ENCODE data around the gene MTUS2. TPM values are rescaled to one million over a fixed set of nuclear protein-coding genes. Genes with fewer than 3 reads are reported as not detected.

The MTUS2 gene
- total and polyA plus RNA-seq, 2 experiments from 2014 or later: 0.27 to 0.38 TPM

DNA sequence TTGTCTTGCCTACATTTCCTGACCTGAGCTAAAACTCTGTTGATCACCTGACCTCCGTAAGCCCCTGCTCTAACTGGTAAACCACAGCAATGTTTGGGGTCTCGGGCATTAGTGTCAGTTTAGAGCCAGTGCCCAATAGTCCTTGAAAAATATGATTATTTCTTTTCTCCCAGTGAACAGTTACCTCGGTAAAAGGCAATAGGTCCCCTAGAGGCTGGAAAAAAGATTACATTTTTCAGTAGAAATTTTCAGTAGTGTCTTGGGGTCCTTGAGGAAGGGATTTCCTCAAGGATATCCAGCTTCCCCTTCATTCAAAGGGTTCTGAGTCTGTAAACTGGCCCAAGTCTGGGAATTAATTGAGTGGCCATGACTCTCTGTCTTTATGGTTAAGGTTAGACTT, 597.9 kb downstream of the MTUS2 start (continued):
- TF ChIP-seq, protein P1, sequence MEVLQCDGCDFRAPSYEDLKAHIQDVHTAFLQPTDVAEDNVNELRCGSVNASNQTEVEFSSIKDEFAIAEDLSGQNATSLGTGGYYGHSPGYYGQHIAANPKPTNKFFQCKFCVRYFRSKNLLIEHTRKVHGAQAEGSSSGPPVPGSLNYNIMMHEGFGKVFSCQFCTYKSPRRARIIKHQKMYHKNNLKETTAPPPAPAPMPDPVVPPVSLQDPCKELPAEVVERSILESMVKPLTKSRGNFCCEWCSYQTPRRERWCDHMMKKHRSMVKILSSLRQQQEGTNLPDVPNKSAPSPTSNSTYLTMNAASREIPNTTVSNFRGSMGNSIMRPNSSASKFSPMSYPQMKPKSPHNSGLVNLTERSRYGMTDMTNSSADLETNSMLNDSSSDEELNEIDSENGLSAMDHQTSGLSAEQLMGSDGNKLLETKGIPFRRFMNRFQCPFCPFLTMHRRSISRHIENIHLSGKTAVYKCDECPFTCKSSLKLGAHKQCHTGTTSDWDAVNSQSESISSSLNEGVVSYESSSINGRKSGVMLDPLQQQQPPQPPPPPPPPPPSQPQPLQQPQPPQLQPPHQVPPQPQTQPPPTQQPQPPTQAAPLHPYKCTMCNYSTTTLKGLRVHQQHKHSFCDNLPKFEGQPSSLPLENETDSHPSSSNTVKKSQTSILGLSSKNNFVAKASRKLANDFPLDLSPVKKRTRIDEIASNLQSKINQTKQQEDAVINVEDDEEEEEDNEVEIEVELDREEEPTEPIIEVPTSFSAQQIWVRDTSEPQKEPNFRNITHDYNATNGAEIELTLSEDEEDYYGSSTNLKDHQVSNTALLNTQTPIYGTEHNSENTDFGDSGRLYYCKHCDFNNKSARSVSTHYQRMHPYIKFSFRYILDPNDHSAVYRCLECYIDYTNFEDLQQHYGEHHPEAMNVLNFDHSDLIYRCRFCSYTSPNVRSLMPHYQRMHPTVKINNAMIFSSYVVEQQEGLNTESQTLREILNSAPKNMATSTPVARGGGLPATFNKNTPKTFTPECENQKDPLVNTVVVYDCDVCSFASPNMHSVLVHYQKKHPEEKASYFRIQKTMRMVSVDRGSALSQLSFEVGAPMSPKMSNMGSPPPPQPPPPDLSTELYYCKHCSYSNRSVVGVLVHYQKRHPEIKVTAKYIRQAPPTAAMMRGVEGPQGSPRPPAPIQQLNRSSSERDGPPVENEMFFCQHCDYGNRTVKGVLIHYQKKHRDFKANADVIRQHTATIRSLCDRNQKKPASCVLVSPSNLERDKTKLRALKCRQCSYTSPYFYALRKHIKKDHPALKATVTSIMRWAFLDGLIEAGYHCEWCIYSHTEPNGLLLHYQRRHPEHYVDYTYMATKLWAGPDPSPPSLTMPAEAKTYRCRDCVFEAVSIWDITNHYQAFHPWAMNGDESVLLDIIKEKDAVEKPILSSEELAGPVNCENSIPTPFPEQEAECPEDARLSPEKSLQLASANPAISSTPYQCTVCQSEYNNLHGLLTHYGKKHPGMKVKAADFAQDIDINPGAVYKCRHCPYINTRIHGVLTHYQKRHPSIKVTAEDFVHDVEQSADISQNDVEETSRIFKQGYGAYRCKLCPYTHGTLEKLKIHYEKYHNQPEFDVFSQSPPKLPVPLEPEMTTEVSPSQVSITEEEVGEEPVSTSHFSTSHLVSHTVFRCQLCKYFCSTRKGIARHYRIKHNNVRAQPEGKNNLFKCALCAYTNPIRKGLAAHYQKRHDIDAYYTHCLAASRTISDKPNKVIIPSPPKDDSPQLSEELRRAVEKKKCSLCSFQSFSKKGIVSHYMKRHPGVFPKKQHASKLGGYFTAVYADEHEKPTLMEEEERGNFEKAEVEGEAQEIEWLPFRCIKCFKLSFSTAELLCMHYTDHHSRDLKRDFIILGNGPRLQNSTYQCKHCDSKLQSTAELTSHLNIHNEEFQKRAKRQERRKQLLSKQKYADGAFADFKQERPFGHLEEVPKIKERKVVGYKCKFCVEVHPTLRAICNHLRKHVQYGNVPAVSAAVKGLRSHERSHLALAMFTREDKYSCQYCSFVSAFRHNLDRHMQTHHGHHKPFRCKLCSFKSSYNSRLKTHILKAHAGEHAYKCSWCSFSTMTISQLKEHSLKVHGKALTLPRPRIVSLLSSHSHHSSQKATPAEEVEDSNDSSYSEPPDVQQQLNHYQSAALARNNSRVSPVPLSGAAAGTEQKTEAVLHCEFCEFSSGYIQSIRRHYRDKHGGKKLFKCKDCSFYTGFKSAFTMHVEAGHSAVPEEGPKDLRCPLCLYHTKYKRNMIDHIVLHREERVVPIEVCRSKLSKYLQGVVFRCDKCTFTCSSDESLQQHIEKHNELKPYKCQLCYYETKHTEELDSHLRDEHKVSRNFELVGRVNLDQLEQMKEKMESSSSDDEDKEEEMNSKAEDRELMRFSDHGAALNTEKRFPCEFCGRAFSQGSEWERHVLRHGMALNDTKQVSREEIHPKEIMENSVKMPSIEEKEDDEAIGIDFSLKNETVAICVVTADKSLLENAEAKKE (CRISPR knock-in tag; IDR thresholded peaks at IDR 0.05): no peak
- no peak for TF ChIP-seq STAT1 (IDR thresholded peaks at IDR 0.05; ENCODE audit: unreplicated experiment)

DNA sequence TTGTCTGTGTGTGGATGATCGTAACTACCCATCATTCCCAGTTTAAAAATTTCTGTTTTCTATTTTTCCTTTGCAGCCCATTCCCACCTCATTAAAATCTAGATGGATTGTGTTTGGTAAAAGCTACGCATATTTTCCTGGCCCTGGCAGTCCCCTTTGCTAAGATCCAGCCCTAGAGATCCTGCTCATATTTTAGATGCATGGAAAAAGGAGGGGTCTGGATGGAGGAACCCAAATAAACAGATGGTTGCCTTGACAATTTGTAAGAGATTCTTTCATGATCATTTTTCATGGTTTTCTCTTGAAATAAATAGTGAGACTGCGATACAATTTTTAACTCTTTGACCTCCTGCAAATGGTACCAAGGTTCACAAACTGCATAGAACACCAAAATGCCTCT, 601.0 kb downstream of the MTUS2 start:
- H3K27ac ChIP-seq (ENCODE audit: low read depth): no peak overlapping the region
- H3K4me3 Mint-ChIP-seq: no peak overlapping the region
- H2AFZ ChIP-seq: no peak overlapping the region
- DNase-seq (ENCODE audit: low spot score) (no peak), ATAC-seq (no peak)
- H3K4me3 ChIP-seq: no peak overlapping the region
- H3K36me3 Mint-ChIP-seq (ENCODE audit: low read depth): no peaks in the 10 kb centered on the region
- H3K9me3 Mint-ChIP-seq: no peaks in the 10 kb centered on the region
- no peaks in the 10 kb centered on the region for H3K36me3 ChIP-seq (ENCODE audit: insufficient read depth)
- no peaks in the 10 kb centered on the region for H3F3A ChIP-seq (replicated peaks; ENCODE audit: low read depth)
- H3K9me2 ChIP-seq (ENCODE audit: insufficient read depth): no peaks in the 10 kb centered on the region
- no peaks in the 10 kb centered on the region for H3K27me3 Mint-ChIP-seq (ENCODE audit: insufficient read depth, low read depth, poor library complexity)
- H3K79me2 ChIP-seq (replicated peaks; ENCODE audit: insufficient read depth): no peaks in the 10 kb centered on the region
- no peaks in the 10 kb centered on the region for H3K27me3 ChIP-seq (ENCODE audit: insufficient read depth)
- H3K4me1 Mint-ChIP-seq: peaks cover 15% of the 10 kb centered on the region
- H3K27ac Mint-ChIP-seq: no peak overlapping the region
- H4K20me1 ChIP-seq (replicated peaks; ENCODE audit: insufficient read depth): no peaks in the 10 kb centered on the region
- H3K4me1 ChIP-seq (ENCODE audit: insufficient read depth): no peaks in the 10 kb centered on the region; the same call in 1 of the 2 replicates
- H3K4me2 ChIP-seq: no peak overlapping the region
- TF ChIP-seq, protein P1 (CRISPR knock-in tag; IDR thresholded peaks at IDR 0.05): no peak
- TF ChIP-seq, protein P2, sequence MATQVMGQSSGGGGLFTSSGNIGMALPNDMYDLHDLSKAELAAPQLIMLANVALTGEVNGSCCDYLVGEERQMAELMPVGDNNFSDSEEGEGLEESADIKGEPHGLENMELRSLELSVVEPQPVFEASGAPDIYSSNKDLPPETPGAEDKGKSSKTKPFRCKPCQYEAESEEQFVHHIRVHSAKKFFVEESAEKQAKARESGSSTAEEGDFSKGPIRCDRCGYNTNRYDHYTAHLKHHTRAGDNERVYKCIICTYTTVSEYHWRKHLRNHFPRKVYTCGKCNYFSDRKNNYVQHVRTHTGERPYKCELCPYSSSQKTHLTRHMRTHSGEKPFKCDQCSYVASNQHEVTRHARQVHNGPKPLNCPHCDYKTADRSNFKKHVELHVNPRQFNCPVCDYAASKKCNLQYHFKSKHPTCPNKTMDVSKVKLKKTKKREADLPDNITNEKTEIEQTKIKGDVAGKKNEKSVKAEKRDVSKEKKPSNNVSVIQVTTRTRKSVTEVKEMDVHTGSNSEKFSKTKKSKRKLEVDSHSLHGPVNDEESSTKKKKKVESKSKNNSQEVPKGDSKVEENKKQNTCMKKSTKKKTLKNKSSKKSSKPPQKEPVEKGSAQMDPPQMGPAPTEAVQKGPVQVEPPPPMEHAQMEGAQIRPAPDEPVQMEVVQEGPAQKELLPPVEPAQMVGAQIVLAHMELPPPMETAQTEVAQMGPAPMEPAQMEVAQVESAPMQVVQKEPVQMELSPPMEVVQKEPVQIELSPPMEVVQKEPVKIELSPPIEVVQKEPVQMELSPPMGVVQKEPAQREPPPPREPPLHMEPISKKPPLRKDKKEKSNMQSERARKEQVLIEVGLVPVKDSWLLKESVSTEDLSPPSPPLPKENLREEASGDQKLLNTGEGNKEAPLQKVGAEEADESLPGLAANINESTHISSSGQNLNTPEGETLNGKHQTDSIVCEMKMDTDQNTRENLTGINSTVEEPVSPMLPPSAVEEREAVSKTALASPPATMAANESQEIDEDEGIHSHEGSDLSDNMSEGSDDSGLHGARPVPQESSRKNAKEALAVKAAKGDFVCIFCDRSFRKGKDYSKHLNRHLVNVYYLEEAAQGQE (IDR thresholded peaks at IDR 0.05; ENCODE audit: unreplicated experiment): no peak
- TF ChIP-seq ZNF114 (CRISPR knock-in tag; IDR thresholded peaks at IDR 0.05): no peak
- TF ChIP-seq NANOG (IDR thresholded peaks at IDR 0.05; ENCODE audit: borderline replicate concordance): no peak
